ENCODE data around the gene FMNL3.

FMNL3 gene

DNA sequence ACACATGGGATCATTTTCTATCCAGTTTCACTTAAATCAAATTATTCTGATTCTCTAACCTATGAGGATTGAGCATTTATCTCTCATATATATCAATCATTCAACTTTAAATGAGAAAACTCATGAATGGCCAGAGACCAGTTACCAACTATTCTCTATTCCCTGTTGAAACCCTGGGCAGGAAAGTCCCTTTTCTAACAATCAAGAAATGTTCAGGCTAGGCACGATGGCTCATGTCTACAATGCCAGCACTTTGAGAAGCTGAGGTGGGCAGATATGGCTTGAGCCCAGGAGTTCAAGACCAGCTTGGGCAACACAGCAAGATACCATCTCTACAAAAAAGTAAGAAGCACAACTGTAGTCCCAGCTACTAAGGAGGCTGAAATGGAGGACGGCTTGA, 18.0 kb downstream of the FMNL3 start:
- Histone ChIP-seq H3K36me3 (ENCODE audit: control insufficient read depth, low read depth, low read length) (no peaks in the 10 kb centered on the region), H3K9me3 (ENCODE audit: control insufficient read depth, low read depth, low read length) (no peaks in the 10 kb centered on the region), H3K27ac (ENCODE audit: low read length) (no peak overlapping the region), H3K27me3 (ENCODE audit: control insufficient read depth, insufficient read depth, low read length) (no peaks in the 10 kb centered on the region), H3K4me1 (ENCODE audit: control insufficient read depth, low read depth, low read length) (peaks cover 4% of the 10 kb centered on the region), H3K4me3 (ENCODE audit: low read length) (no peak overlapping the region), H3K9ac (ENCODE audit: low read length) (no peak overlapping the region)

DNA sequence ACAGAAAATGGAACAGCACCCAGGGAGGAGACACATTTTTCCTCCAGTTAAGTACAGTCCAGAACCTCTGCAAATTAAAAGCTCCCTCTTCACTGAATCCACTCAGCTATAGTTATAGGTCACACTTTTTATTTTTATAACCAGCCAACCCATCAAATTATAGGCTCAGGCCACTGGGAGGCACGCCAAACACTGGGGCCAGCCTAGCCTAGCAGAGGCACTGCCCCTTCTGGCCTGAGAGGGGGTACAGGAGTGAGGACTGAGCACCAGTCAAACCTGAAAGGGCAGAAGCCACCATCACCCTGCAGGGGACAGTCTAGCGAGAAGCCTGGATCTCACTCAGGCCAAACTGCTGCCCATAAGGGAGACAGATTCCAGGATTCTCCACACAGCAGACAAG, 19.3 kb downstream of the FMNL3 start:
- no peak overlapping the region for H3K4me3 ChIP-seq (ENCODE audit: low read length)
- peaks cover 4% of the 10 kb centered on the region for H3K4me1 ChIP-seq (ENCODE audit: control insufficient read depth, low read depth, low read length)
- H3K27me3 ChIP-seq (ENCODE audit: control insufficient read depth, insufficient read depth, low read length) = no peaks in the 10 kb centered on the region
- H3K36me3 ChIP-seq (ENCODE audit: control insufficient read depth, low read depth, low read length) = no peaks in the 10 kb centered on the region
- no peak overlapping the region for H3K27ac ChIP-seq (ENCODE audit: low read length)
- no peaks in the 10 kb centered on the region for H3K9me3 ChIP-seq (ENCODE audit: control insufficient read depth, low read depth, low read length)
- no peak overlapping the region for H3K9ac ChIP-seq (ENCODE audit: low read length)

DNA sequence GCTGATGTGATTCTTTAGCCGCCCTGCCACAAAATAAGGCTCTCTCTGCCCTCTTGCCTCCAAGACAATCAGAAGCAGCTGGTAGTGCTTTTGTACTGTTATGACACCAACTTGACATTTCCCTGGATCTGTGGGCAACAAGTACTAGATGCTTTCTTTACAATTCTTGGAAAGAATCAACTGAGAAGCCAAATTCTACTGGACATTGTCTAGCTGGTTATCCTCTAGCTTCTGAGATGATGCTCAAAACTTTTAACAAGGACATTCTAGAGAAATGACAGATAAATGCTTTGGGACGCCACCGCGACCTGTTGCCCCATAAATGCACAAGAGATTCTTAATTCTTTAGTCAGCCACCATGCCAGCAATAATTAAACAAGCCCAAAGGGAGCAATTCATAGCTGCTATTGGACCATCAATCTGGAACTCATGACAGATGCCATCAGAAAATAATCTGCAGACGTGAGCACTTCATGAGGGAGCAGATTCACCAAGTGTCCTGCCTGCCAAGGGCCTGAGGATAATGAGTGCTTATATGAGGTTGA, 22.8 kb downstream of the FMNL3 start:
- Histone ChIP-seq H3K9ac (ENCODE audit: low read length) (no peak overlapping the region), H3K36me3 (ENCODE audit: control insufficient read depth, low read depth, low read length) (no peaks in the 10 kb centered on the region), H3K27ac (ENCODE audit: low read length) (no peak overlapping the region)

DNA sequence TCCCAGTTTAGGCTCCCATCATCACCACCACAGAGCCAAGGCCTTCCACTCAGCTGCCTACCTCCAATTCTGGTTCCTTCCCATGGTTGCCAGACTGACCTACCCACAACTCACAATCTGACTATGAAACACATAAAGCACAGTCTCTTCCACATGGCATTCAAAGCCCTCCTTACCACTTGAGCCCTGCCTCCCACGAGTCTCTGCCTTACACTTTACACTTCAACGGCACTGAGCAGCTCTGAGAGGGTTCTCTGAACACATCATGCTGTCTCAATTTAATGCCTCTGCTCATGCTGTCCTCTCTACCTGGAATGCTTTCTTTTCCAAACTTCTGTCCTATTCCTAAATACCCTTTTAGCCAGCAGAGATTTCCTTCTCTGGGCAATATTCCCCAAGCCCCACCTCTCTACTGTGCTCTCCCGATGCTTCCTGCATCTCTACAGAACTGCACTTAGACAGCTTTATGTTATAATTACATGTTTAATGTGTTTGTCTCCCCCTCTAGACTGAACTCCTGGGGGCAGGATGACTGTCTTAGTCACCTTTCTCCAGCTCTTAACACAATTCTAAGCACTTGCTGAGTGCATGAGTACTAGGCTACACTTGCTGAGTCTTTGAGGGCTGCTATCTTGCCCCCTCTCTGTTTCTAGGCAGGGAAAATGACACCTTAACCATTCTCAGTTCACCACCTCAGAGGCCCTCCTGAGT, 23.5 kb downstream of the FMNL3 start:
- H3K9me3 ChIP-seq (ENCODE audit: control insufficient read depth, low read depth, low read length) = no peaks in the 10 kb centered on the region
- H3K36me3 ChIP-seq (ENCODE audit: control insufficient read depth, low read depth, low read length) = no peaks in the 10 kb centered on the region
- H3K4me3 ChIP-seq (ENCODE audit: low read length) = no peak overlapping the region
- no peak overlapping the region for H3K9ac ChIP-seq (ENCODE audit: low read length)
- H3K27me3 ChIP-seq (ENCODE audit: control insufficient read depth, insufficient read depth, low read length) = no peaks in the 10 kb centered on the region
- H3K27ac ChIP-seq (ENCODE audit: low read length) = no peak overlapping the region
- peaks cover 4% of the 10 kb centered on the region for H3K4me1 ChIP-seq (ENCODE audit: control insufficient read depth, low read depth, low read length)

More for the DNA sequence above, 22.8 kb downstream of the FMNL3 start:
- Histone ChIP-seq H3K27me3 (ENCODE audit: control insufficient read depth, insufficient read depth, low read length) (no peaks in the 10 kb centered on the region), H3K4me1 (ENCODE audit: control insufficient read depth, low read depth, low read length) (peaks cover 4% of the 10 kb centered on the region), H3K4me3 (ENCODE audit: low read length) (no peak overlapping the region), H3K9me3 (ENCODE audit: control insufficient read depth, low read depth, low read length) (no peaks in the 10 kb centered on the region)

DNA sequence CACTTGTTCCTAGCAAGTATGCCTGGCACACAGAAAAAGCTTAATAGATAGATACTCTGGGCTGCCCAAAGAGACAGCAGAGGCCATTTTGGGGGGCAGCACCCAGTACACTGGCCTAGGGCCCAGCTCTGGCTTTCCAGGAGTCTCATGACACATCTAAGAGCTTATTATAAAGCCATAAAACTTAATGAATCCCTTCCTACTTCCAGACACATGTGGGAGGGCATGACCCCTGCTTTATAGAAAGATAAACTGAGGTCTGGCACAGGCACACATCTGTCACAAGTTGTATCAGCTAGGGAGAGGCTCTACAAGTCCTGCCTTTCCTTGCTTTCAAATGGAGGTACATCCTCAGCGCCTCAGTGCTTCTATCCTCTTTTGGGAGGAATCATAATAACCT, 27.1 kb downstream of the FMNL3 start:
- no peaks in the 10 kb centered on the region for H3K4me1 ChIP-seq (ENCODE audit: control insufficient read depth, low read depth, low read length)
- H3K4me3 ChIP-seq (ENCODE audit: low read length) = no peak overlapping the region
- H3K36me3 ChIP-seq (ENCODE audit: control insufficient read depth, low read depth, low read length) = no peaks in the 10 kb centered on the region
- H3K27ac ChIP-seq (ENCODE audit: low read length) = no peak overlapping the region
- no peaks in the 10 kb centered on the region for H3K9me3 ChIP-seq (ENCODE audit: control insufficient read depth, low read depth, low read length)
- no peaks in the 10 kb centered on the region for H3K27me3 ChIP-seq (ENCODE audit: control insufficient read depth, insufficient read depth, low read length)
- H3K9ac ChIP-seq (ENCODE audit: low read length) = no peak overlapping the region

DNA sequence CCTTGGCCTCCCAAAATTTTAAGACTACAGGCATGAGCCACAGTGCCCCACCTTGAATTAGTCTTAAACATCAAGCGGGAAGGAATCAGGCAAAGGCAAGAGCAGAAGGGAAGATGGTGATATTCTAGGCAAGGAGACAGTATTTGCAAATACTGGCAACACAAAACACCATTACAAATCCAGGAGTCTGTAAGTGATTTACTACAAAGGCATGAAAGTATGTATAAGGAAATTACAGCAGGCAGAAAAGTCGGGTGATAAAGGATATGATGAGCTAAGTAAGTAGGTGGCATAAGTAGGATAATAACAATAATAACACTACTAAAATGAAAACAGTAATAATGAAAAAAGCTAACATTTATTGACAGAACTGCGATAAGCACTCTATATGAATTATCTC, 28.5 kb downstream of the FMNL3 start:
- no peak overlapping the region for H3K27ac ChIP-seq (ENCODE audit: low read length)
- no peaks in the 10 kb centered on the region for H3K9me3 ChIP-seq (ENCODE audit: control insufficient read depth, low read depth, low read length)
- no peaks in the 10 kb centered on the region for H3K36me3 ChIP-seq (ENCODE audit: control insufficient read depth, low read depth, low read length)
- no peak overlapping the region for H3K9ac ChIP-seq (ENCODE audit: low read length)
- no peaks in the 10 kb centered on the region for H3K27me3 ChIP-seq (ENCODE audit: control insufficient read depth, insufficient read depth, low read length)
- no peak overlapping the region for H3K4me3 ChIP-seq (ENCODE audit: low read length)
- H3K4me1 ChIP-seq (ENCODE audit: control insufficient read depth, low read depth, low read length) = peaks cover 5% of the 10 kb centered on the region

DNA sequence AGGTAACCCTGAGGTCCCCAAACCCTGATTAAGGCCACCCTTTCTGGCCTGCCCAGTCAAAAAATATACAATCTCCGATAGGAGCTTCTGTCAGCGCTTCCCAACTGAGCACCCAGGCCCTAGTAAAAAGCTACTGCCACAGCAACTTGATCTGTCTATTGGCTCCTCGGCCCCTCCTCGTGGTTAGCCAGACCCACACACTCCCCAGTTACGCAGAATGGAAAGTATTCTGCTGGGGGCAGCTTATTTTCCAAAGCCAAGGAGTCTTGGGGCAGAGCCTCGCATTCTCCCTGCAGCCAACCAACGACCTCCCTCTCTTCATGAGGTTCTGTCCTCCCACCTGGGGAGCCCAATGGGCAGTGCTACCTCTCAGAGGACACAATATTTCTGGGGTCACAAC, 32.1 kb downstream of the FMNL3 start:
- Histone ChIP-seq H3K36me3 (ENCODE audit: control insufficient read depth, low read depth, low read length) (no peaks in the 10 kb centered on the region), H3K9ac (ENCODE audit: low read length) (no peak overlapping the region), H3K27me3 (ENCODE audit: control insufficient read depth, insufficient read depth, low read length) (no peaks in the 10 kb centered on the region), H3K4me3 (ENCODE audit: low read length) (no peak overlapping the region), H3K9me3 (ENCODE audit: control insufficient read depth, low read depth, low read length) (no peaks in the 10 kb centered on the region), H3K4me1 (ENCODE audit: control insufficient read depth, low read depth, low read length) (peaks cover 17% of the 10 kb centered on the region), H3K27ac (ENCODE audit: low read length) (no peak overlapping the region)

DNA sequence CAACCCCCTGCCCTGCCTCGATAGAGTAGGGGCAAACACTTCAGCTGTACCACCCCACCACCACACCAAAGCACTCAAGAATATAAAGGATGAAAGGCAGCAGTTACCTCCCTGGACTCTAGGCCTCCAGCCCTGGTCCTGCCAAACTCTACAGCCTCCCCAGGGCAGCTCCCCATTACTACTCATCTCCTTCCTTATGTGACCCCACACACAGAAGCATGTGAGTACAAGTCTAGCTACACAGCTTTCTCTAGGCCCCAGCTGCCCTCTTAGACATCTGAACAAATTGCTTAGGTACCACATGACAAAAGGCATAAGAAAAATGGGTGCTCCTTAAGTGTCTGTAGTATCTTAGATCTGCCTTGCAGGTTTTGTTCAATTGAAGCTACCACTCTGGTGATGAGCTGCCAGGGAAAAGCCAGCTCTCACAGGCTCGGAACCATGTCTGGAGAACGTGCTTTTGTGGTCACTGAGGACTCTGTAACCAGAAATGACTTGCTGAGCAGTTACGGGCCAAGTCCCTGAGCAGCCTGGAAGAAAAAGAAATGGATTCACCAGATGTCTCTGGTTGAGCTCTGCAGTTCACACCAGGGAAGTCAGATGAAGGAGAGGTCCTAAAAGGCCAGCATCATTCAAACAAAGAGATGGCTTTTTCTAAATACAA, 32.8 kb downstream of the FMNL3 start:
- H3K27ac ChIP-seq (ENCODE audit: low read length) = no peak overlapping the region
- H3K36me3 ChIP-seq (ENCODE audit: control insufficient read depth, low read depth, low read length) = no peaks in the 10 kb centered on the region
- no peaks in the 10 kb centered on the region for H3K27me3 ChIP-seq (ENCODE audit: control insufficient read depth, insufficient read depth, low read length)
- H3K9me3 ChIP-seq (ENCODE audit: control insufficient read depth, low read depth, low read length) = no peaks in the 10 kb centered on the region
- peak overlapping the region; percentile 17 for H3K9ac ChIP-seq (ENCODE audit: low read length)
- peaks cover 17% of the 10 kb centered on the region for H3K4me1 ChIP-seq (ENCODE audit: control insufficient read depth, low read depth, low read length)
- H3K4me3 ChIP-seq (ENCODE audit: low read length) = no peak overlapping the region

DNA sequence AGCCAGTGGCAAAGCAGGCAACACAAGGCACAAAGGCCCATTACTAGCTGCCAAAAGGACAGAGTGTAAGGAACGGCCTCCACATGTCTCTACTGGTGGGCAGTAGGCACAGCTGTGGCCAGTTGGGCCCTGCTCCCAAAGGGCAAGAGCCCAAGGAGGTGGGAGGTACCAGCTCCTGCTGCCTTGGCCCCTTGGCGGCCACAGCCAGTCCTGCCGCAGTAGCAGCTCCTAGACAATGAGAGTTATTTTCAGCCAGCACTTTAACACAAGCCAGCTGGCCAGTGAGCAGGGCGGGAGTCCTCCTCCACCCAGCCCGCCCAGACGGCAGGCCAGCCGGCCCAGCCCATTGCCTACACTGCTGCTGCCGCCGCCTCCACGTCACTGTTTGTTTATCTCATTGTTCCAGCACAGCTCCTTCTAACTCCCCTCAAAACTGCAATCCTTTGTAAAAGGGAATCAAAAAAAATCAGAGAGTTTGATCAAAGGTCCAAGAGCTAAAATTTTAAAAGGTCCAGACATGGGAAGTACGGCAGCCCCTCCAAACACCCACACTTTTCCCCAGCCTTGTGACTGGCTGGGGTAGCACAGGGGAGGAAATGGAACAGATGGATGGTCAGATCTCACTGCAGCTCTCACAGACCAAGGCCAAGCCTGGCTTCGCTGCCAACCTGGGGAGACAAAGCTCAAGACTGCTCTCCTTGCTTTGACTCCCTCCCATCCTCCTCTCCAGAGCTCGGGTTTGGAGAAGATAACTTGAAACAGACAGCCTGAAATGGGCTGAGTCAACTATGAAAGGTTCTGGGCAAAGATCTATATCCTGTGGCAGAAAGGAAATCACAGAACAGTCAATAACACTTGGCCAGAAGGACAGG, 33.5 kb downstream of the FMNL3 start:
- Histone ChIP-seq H3K4me1 (ENCODE audit: control insufficient read depth, low read depth, low read length) (peaks cover 17% of the 10 kb centered on the region), H3K27me3 (ENCODE audit: control insufficient read depth, insufficient read depth, low read length) (no peaks in the 10 kb centered on the region), H3K9me3 (ENCODE audit: control insufficient read depth, low read depth, low read length) (no peaks in the 10 kb centered on the region), H3K4me3 (ENCODE audit: low read length) (no peak overlapping the region), H3K36me3 (ENCODE audit: control insufficient read depth, low read depth, low read length) (no peaks in the 10 kb centered on the region), H3K27ac (ENCODE audit: low read length) (peak overlapping the region; percentile 40), H3K9ac (ENCODE audit: low read length) (peak overlapping the region; percentile 17)

DNA sequence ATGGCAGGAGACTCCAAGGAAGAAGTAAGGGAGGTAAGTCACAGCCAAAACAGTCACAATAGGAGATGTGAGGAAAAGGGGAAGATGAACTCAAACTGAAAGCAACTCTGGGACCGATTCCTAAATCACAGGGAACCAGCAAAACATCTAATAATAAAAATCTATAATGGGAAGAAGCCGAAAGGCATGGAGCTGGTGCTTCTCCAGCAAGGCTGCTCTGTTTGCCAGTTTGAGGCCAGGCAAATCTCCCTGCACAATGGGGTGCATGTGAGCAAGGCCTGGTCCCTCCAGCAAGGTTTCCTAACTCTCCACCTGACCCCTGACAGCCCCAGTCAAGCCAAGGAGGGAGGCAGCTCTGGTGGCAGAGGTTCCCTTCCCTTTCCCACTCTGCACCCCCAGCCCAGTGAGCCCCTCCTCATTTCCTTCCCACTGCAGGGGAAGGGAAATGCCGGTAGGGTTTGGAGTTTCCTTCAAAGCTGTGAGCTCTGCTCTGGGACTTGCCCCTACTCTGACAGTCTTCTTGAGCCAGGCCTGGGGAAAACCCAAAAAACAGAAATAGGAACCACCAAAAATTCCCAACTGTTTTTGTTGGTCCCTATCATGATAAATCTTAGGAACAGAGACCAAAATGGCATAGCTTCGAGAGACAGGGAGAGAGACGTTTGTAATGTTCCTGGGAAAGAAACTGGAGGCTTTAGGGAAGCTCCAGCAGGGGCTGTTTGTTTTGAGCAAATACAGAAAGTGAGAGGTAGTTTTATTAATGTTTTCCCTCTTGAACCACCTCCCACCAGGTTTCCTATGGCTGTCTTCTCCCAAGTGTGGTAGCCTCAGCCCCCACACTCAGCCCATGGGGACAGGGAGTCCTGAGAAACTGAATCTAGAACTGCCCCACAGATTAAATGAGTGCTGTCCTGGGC, 34.6 kb downstream of the FMNL3 start:
- Histone ChIP-seq H3K36me3 (ENCODE audit: control insufficient read depth, low read depth, low read length) (no peaks in the 10 kb centered on the region), H3K27me3 (ENCODE audit: control insufficient read depth, insufficient read depth, low read length) (no peaks in the 10 kb centered on the region), H3K4me1 (ENCODE audit: control insufficient read depth, low read depth, low read length) (peaks cover 17% of the 10 kb centered on the region), H3K4me3 (ENCODE audit: low read length) (no peak overlapping the region), H3K27ac (ENCODE audit: low read length) (no peak overlapping the region), H3K9me3 (ENCODE audit: control insufficient read depth, low read depth, low read length) (no peaks in the 10 kb centered on the region), H3K9ac (ENCODE audit: low read length) (no peak overlapping the region)

Data from iPS-18a (cell line).